Karpas-422 (cell line): ENCODE measurements around the gene LEMD1. TPM values are rescaled to one million over a fixed set of nuclear protein-coding genes. Genes with fewer than 3 reads are reported as not detected.

Experiments used
- DNase-seq: peaks from one replicate; pipeline ENCODE4 v3.0.0-alpha.2; 2015
- H2AFZ ChIP-seq: fragments of 200-600 bp; sonication (generic); 2 replicates; pipeline ENCODE4 v1.6.1; 2014; ENCODE audit warnings: antibody characterized with exemption, low read length, mixed read lengths
- H3K27ac ChIP-seq: fragments of 200-600 bp; sonication (generic); 2 replicates; pipeline ENCODE4 v1.5.1; 2014; ENCODE audit warnings: mild to moderate bottlenecking, low read length, moderate library complexity
- H3K27me3 ChIP-seq: fragments of 200-600 bp; sonication (generic); 2 replicates; pipeline ENCODE4 v1.6.1; 2014; ENCODE audit warnings: low read length, mixed read lengths
- H3K36me3 ChIP-seq: fragments of 200-600 bp; sonication (generic); 2 replicates; pipeline ENCODE4 v1.6.1; 2014; ENCODE audit warnings: low read length, mixed read lengths; ENCODE audit not compliant: insufficient read depth
- H3K4me1 ChIP-seq: fragments of 200-600 bp; sonication (generic); 2 replicates; pipeline ENCODE4 v1.6.1; 2014; ENCODE audit warnings: mild to moderate bottlenecking, low read length, mixed read lengths
- H3K4me2 ChIP-seq: fragments of 200-600 bp; sonication (generic); 2 replicates; pipeline ENCODE4 v1.6.1; 2014; ENCODE audit warnings: low read length, low read depth, mild to moderate bottlenecking; ENCODE audit not compliant: poor library complexity, severe bottlenecking
- H3K4me3 ChIP-seq: fragments of 200-600 bp; sonication (generic); 2 replicates; pipeline ENCODE4 v1.5.1; 2014; ENCODE audit warnings: mild to moderate bottlenecking, antibody characterized with exemption, low read length, mixed read lengths
- H3K79me2 ChIP-seq: fragments of 200-600 bp; sonication (generic); 2 replicates; pipeline ENCODE4 v1.6.1; 2014; ENCODE audit warnings: mild to moderate bottlenecking, low read length, mixed read lengths
- H3K9ac ChIP-seq: fragments of 200-600 bp; sonication (generic); 2 replicates; pipeline ENCODE4 v1.6.0; 2014; ENCODE audit warnings: low read length
- H3K9me2 ChIP-seq: fragments of 200-600 bp; sonication (generic), shearing (Covaris generic); replicated peaks from 2 replicates; pipeline ENCODE4 v1.6.0; 2014; ENCODE audit warnings: mild to moderate bottlenecking, low read length, moderate library complexity; ENCODE audit not compliant: insufficient read depth
- H3K9me3 ChIP-seq: fragments of 300-700, 200-600 bp; sonication (generic); 2 replicates; pipeline ENCODE4 v1.6.1; 2014; ENCODE audit warnings: low read length, mixed read lengths
- H4K20me1 ChIP-seq: fragments of 200-600 bp; sonication (generic); 2 replicates; pipeline ENCODE4 v1.6.1; 2014; ENCODE audit warnings: mild to moderate bottlenecking, antibody characterized with exemption, low read length, low read depth; ENCODE audit not compliant: insufficient read depth
- total RNA-seq: library from RNA; depleted of rRNA; stranded (reverse); fragments of >200 nt; shearing (Covaris generic); gene quantifications from 2 replicates; pipeline ENCODE4 v1.2.3, GENCODE V29; 2014; ENCODE audit warnings: low replicate concordance

LEMD1 gene
- total RNA-seq, 1 experiment from 2014 or later, result not detected

DNA sequence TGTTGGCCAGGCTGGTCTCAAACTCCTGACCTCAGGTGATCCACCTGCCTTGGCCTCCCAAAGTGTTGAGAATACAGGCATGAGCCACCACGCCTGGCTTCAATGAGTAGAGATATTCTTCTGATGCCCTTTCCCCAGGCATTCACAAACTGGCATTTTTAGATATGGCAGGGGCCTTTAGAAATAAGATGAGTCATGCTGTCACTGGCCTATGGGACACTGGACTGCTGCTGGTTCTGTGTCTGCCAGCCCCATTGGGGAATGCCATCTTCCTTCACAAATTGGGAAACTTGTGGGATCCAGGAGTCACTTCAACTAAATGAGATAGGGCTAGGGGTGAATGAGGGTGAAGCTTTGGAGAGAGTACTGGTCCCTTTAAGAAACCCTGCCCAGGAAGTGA lies 81.2 kb downstream of the LEMD1 start:
- Histone ChIP-seq H2AFZ (no peak overlapping the region), H3K4me2 (no peak overlapping the region), H3K27ac (no peak overlapping the region), H3K79me2 (no peaks in the 10 kb centered on the region), H3K36me3 (no peaks in the 10 kb centered on the region), H3K9me2 (no peaks in the 10 kb centered on the region), H3K4me1 (no peaks in the 10 kb centered on the region), H3K4me3 (no peak overlapping the region), H3K27me3 (no peaks in the 10 kb centered on the region), H3K9me3 (no peaks in the 10 kb centered on the region), H3K9ac (no peak overlapping the region), H4K20me1 (no peaks in the 10 kb centered on the region)
- DNase-seq, result no peak

- H3K9me3 ChIP-seq, result no peaks in the 10 kb centered on the region
- no peak for DNase-seq
Measured at GRCh38 chr1:205339717-205340116, 82.1 kb downstream of the LEMD1 start.

GRCh38 chr1:205339197-205339702 lies 82.6 kb downstream of the LEMD1 start:
- H3K4me2 ChIP-seq, result no peak overlapping the region
- H4K20me1 ChIP-seq, result no peaks in the 10 kb centered on the region
- no peak for DNase-seq
- H3K9me2 ChIP-seq, result no peaks in the 10 kb centered on the region
- H3K27ac ChIP-seq, result no peak overlapping the region
- no peak overlapping the region for H2AFZ ChIP-seq
- H3K27me3 ChIP-seq, result no peaks in the 10 kb centered on the region
- no peaks in the 10 kb centered on the region for H3K79me2 ChIP-seq
- no peaks in the 10 kb centered on the region for H3K4me1 ChIP-seq
- H3K9me3 ChIP-seq, result no peaks in the 10 kb centered on the region
- no peak overlapping the region for H3K9ac ChIP-seq
- H3K4me3 ChIP-seq, result no peak overlapping the region
- no peaks in the 10 kb centered on the region for H3K36me3 ChIP-seq

More at GRCh38 chr1:205339717-205340116, 82.1 kb downstream of the LEMD1 start:
- Histone ChIP-seq H4K20me1 (no peaks in the 10 kb centered on the region), H3K4me1 (no peaks in the 10 kb centered on the region), H3K27ac (no peak overlapping the region), H2AFZ (no peak overlapping the region), H3K4me3 (no peak overlapping the region), H3K9me2 (no peaks in the 10 kb centered on the region), H3K36me3 (no peaks in the 10 kb centered on the region), H3K27me3 (no peaks in the 10 kb centered on the region), H3K79me2 (no peaks in the 10 kb centered on the region), H3K4me2 (no peak overlapping the region), H3K9ac (no peak overlapping the region)

- Histone ChIP-seq H2AFZ (no peak overlapping the region), H3K27ac (no peak overlapping the region), H3K36me3 (no peaks in the 10 kb centered on the region), H3K4me2 (no peak overlapping the region), H3K9ac (no peak overlapping the region), H4K20me1 (no peaks in the 10 kb centered on the region), H3K79me2 (no peaks in the 10 kb centered on the region), H3K9me2 (no peaks in the 10 kb centered on the region), H3K27me3 (no peaks in the 10 kb centered on the region), H3K4me3 (no peak overlapping the region), H3K9me3 (no peaks in the 10 kb centered on the region), H3K4me1 (no peaks in the 10 kb centered on the region)
- no peak for DNase-seq
Measured at GRCh38 chr1:205338011-205338410, 83.8 kb downstream of the LEMD1 start.

GRCh38 chr1:205337481-205337880 lies 84.4 kb downstream of the LEMD1 start:
- no peak overlapping the region for H3K9ac ChIP-seq
- H3K9me2 ChIP-seq, result no peaks in the 10 kb centered on the region
- no peak overlapping the region for H3K4me3 ChIP-seq
- no peaks in the 10 kb centered on the region for H3K36me3 ChIP-seq
- H3K4me2 ChIP-seq, result no peak overlapping the region
- no peaks in the 10 kb centered on the region for H3K79me2 ChIP-seq
- H3K9me3 ChIP-seq, result no peaks in the 10 kb centered on the region
- H3K4me1 ChIP-seq, result no peaks in the 10 kb centered on the region
- no peak overlapping the region for H2AFZ ChIP-seq
- no peaks in the 10 kb centered on the region for H3K27me3 ChIP-seq
- no peaks in the 10 kb centered on the region for H4K20me1 ChIP-seq
- no peak for DNase-seq
- H3K27ac ChIP-seq, result no peak overlapping the region

DNA sequence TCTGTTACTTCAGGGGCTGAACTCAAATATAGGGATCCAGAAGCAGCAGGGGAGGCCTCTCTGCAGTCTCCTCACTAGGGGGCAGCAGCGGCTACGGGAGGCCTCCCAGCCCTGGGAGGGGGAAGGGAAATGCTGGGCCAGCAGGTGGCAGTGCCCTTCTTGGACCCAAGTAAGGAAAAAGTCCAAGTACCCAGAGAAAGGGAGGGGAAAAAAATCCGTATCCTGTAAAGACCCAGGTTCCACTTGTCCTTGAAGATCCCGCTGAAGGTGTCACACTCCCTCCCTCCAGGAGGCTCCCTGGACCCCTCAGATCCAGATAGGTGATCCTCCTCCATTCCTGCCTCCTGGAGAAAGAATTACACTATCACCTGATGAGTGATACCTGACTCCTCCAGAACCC lies 86.2 kb downstream of the LEMD1 start:
- H3K4me3 ChIP-seq, result no peak overlapping the region
- no peak overlapping the region for H2AFZ ChIP-seq
- peak; percentile 87 for DNase-seq
- no peak overlapping the region for H3K9ac ChIP-seq
- H3K4me2 ChIP-seq, result no peak overlapping the region
- no peaks in the 10 kb centered on the region for H3K9me2 ChIP-seq
- H3K36me3 ChIP-seq, result no peaks in the 10 kb centered on the region
- H3K4me1 ChIP-seq, result no peaks in the 10 kb centered on the region
- no peaks in the 10 kb centered on the region for H4K20me1 ChIP-seq
- no peaks in the 10 kb centered on the region for H3K9me3 ChIP-seq
- H3K79me2 ChIP-seq, result no peaks in the 10 kb centered on the region
- no peaks in the 10 kb centered on the region for H3K27me3 ChIP-seq
- H3K27ac ChIP-seq, result no peak overlapping the region

DNA sequence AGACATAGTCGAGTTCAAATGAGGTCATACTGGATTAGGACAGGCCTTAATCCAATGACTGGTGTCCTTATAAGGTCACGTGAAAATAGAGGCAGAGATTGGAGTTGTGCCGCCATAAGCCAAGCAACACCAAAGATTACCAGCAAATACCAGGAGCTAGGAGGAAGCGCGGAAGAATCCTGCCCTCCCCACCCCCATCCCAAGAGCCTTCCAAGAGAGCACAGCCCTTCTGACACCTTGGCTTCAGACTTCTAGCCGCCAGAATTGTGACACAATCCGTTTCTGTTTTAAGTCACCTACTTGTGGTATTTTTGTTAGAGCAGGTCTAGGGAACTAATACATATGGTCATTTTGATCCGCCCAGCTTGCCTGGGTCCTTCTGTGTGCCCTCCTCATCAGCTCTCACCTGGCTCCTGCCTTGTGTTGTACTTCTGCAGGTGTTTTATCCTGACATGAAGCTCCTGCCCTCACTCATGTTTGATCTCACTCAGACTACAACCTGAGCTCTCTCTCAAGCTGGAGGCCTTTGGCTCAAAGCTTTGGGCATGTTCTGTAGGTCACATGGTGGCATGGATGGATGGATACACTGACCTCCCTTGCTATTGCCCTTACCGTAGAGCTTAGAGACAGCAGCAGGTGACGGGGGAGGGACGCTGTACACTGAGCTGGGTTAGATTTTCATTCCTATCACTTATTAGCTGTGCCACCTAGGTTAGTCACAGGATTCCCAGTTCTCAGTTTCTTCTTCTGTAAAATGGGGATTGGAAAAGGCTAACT lies 89.7 kb downstream of the LEMD1 start:
- H3K4me1 ChIP-seq, result no peaks in the 10 kb centered on the region

More for the DNA sequence above, 89.7 kb downstream of the LEMD1 start:
- H3K27ac ChIP-seq, result no peak overlapping the region
- no peak overlapping the region for H3K9ac ChIP-seq
- no peaks in the 10 kb centered on the region for H3K36me3 ChIP-seq
- no peak overlapping the region for H3K4me3 ChIP-seq
- H3K4me2 ChIP-seq, result no peak overlapping the region
- no peaks in the 10 kb centered on the region for H3K27me3 ChIP-seq
- DNase-seq, result no peak
- no peaks in the 10 kb centered on the region for H3K79me2 ChIP-seq
- H3K9me2 ChIP-seq, result no peaks in the 10 kb centered on the region
- H3K9me3 ChIP-seq, result no peaks in the 10 kb centered on the region
- H2AFZ ChIP-seq, result no peak overlapping the region
- no peaks in the 10 kb centered on the region for H4K20me1 ChIP-seq
